Omental fat pad (tissue), 4 donors: ENCODE results near the gene HOXD11. TPM values are rescaled to one million over a fixed set of nuclear protein-coding genes. Genes with fewer than 3 reads are reported as not detected.

Source experiments
- ATAC-seq: fragments of 150-250 bp; one replicate; pipeline ENCODE4 v1.9.1; 2016; ENCODE audit warnings: mild to moderate bottlenecking, moderate library complexity; ENCODE audit not compliant: low FRiP score
- DNase-seq: peaks from one replicate; pipeline ENCODE4 v3.0.0-alpha.2; 2019; ENCODE audit warnings: low spot score
- CTCF ChIP-seq, 3 donors: fragments of 450-650 bp; IDR thresholded peaks; one replicate each; pipeline ENCODE4 v1.5.1; 2016 to 2017; ENCODE audit warnings: antibody characterized with exemption in 3 of 3, mild to moderate bottlenecking in 3 of 3, moderate library complexity in 2 of 3
- total RNA-seq, 4 donors: library from RNA; depleted of rRNA; stranded (reverse); fragments of >200 nt; gene quantifications; one replicate each; pipeline ENCODE4 v1.1.0, GENCODE V29; 2016

HOXD11 gene
- total RNA-seq, 4 donors from 2014 or later: not detected

DNA sequence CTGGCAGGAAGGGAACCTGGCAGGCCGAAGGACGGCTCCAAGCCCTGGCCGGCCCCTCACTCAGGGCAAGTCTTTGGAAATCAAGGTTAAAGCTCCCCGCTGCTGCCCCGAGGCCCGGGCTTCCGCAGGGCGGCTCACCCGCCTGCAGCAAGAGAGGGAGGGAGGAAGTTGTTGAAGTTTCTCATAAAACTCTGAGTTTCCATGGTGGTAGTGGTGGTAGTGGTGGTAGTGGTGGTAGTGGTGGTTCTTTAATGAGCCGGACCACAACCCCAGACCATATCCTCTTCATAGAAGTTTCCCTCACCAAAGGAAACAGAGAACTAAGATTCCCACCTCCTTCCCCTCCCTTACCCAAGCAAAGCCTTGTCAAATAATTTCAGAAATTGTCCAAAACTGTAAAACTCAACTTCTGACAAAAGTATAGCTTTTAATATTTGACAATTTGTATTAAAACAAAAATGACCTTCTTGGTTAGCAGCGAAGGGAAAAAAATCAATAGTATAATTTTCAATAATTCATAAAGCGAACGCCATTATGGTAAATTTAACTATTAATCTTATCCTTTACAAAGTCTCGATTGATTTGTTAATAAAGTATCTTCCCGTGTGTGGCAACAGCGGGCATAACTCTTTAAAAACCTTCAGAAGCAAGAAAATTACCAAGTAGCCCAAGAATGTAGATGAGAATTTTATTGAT, 8.0 kb downstream of the HOXD11 start:
- DNase-seq (no peak), ATAC-seq (no peak)
- TF ChIP-seq CTCF (IDR thresholded peaks at IDR 0.05): no peak

DNA sequence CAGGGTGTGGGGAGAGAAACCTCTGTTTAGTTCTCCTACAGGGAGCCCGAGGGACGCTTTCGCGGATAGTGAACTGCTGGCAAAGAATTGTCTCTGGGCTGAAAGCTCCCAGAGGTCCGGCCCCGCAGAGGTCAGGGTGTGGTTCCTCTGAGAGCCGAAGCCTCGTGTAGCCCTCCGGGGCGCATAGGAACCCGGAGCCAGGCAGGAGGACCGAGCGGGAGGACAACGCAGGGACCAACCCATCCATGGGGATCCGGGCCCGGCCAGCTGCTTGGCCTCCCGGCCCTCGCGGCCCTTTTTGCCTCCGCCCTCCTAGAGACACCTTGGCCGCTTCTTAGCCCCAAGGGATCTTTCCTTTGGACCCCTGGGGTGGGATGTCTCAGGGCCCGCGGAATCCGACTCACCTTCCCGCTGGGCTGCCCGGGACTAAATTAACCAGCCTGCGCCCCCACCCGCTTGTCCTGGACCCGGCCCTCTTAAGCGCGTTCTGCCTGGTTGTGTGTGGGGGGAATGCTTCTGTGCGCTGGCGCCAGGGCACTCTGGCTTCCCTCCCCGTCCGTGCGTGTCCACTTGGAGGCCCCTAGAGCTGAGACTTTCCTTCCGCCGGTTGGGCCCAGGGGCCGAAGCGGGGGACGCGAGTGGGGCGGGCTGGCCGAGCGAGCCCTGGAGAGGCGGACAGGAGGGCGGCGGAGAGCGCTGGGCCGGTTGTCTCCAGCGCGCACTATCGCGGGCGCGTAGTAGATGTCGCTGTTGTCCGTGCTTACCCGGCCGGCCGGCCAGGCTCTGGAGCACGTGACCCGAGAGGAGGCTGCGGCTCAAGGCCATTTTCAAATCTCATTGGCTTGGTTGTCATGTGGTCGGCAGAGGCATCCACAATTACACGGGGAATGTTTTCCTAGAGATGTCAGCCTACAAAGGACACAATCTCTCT, 9.1 kb downstream of the HOXD11 start, which contains the start of gene HOXD10:
Gene HOXD10, plus strand, starts transcription at position 896 of the 931 bp plus-strand sequence. CDS start 56 bp downstream, outside the sequence.
- no peak for DNase-seq
- ATAC-seq: no peak

GRCh38 chr2:176117162-176117822, 10.2 kb downstream of the HOXD11 start:
- no peak for DNase-seq
- TF ChIP-seq CTCF (IDR thresholded peaks at IDR 0.05): no peak
- no peak for ATAC-seq

More for the DNA sequence above, 9.1 kb downstream of the HOXD11 start, which contains the start of gene HOXD10:
- TF ChIP-seq CTCF (IDR thresholded peaks at IDR 0.05): no peak

DNA sequence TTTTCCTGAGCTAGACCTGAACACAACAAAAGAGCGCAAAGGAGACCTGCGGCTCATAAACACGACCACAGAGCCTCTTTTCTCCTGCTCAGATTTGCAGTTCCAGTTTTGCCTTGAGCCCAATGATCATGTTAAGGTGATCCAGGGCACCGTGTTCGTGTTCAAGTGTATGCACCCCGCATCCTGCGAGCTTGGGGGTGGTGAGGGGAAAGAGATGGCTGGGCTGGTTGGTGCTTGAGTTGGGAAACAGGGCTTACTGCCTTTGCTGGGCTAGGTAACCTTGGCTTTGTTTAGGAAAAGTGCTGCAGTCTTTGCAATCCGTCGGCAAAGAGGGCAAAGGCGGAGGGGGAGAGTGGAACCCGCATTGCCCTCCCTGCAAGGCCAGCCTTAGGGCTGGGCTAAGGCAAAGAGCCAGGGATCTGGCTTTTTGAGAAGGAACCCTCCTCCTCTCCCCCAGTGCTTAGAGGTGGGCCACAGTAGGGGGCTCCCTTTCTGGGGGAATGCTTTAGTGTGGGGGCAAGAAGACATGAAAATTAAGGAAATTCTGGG, 10.8 kb downstream of the HOXD11 start:
- no peak for TF ChIP-seq CTCF (IDR thresholded peaks at IDR 0.05)
- no peak for ATAC-seq
- DNase-seq: no peak

DNA sequence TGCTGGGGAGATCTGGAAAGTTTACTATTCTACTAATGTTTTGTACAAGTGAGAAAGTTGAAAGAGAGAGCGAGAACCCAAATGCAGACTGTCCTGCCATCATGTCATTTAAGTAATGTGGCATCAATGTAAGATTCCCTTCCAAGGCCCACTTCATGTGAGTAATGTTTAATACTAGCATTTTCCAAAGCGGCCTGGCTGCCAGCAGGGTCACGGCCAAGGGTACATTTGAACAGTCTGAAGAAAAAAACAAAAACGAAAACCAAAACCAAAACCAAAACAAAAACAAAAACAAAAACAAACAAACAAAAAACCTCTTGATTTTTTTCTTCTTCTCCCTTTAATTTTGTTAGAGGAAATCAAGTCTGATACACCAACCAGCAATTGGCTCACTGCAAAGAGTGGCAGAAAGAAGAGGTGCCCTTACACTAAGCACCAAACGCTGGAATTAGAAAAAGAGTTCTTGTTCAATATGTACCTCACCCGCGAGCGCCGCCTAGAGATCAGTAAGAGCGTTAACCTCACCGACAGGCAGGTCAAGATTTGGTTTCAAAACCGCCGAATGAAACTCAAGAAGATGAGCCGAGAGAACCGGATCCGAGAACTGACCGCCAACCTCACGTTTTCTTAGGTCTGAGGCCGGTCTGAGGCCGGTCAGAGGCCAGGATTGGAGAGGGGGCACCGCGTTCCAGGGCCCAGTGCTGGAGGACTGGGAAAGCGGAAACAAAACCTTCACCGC, 11.7 kb downstream of the HOXD11 start:
- DNase-seq: no peak
- no peak for ATAC-seq
- TF ChIP-seq CTCF (IDR thresholded peaks at IDR 0.05): no peak
